Neural progenitor cell (in vitro differentiated cells): ENCODE results near the gene EVC.

Experiments used
- CTCF ChIP-seq: fragments of 200-600 bp; sonication (generic); IDR thresholded peaks from 2 replicates; pipeline ENCODE4 v1.5.1; 2017; ENCODE audit warnings: antibody characterized with exemption, mild to moderate bottlenecking
- EZH2 ChIP-seq: fragments of 200-600 bp; sonication (generic); IDR thresholded peaks from 2 replicates; pipeline ENCODE4 v1.6.1; 2017; ENCODE audit warnings: antibody characterized with exemption, mild to moderate bottlenecking, moderate library complexity
- EZH2phosphoT487 ChIP-seq: fragments of 200-600 bp; sonication (generic); IDR thresholded peaks from 2 replicates; pipeline ENCODE4 v1.6.1; 2017; ENCODE audit warnings: antibody characterized with exemption

GRCh38 chr4:5720157-5720850, 9.3 kb downstream of the EVC start:
- TF ChIP-seq CTCF: no peak
- no peak for TF ChIP-seq EZH2
- no peak for TF ChIP-seq EZH2phosphoT487
